Mucosa of descending colon (tissue), 3 donors: ENCODE results near the gene FGF1. TPM values are rescaled to one million over a fixed set of nuclear protein-coding genes. Genes with fewer than 3 reads are reported as not detected.

Experiments
- ATAC-seq: fragments of 200-7000 bp; cut with Tn5 transposase; one replicate; pipeline ENCODE4 v1.9.1; 2020; ENCODE audit warnings: mild to moderate bottlenecking, moderate library complexity
- DNase-seq, 3 donors: peaks; one replicate each; pipeline ENCODE4 v3.0.0-alpha.2; 2020
- H3K36me3 ChIP-seq: fragments of 200-600 bp; one replicate; pipeline ENCODE4 v1.8.0; 2021; ENCODE audit warnings: low read depth, mild to moderate bottlenecking
- H3K4me1 ChIP-seq: fragments of 200-600 bp; one replicate; pipeline ENCODE4 v1.8.0; 2021; ENCODE audit warnings: low read depth, mild to moderate bottlenecking
- H3K4me3 ChIP-seq: fragments of 200-600 bp; one replicate; pipeline ENCODE4 v1.8.0; 2021; ENCODE audit warnings: mild to moderate bottlenecking
- H3K9me3 ChIP-seq: fragments of 200-600 bp; one replicate; pipeline ENCODE4 v1.8.0; 2021; ENCODE audit warnings: mild to moderate bottlenecking
- CTCF ChIP-seq: fragments of 200-600 bp; IDR thresholded peaks from one replicate; pipeline ENCODE4 v1.8.0; 2022; ENCODE audit warnings: antibody characterized with exemption, mild to moderate bottlenecking
- intact Hi-C, 2 donors: fragments of 100-400 bp; cut with DNase I in 1 of 2; cut with micrococcal nuclease in 1 of 2; formaldehyde crosslinking; loops; one replicate each; pipeline versions ENCODE4 v1.11.0 to v1.11.1; 2022; cut with DNase I, micrococcal nuclease
- total RNA-seq, 3 donors: library from RNA; stranded (reverse); fragmentation: NEBNext Ultra II Directional in 2 of 3; extraction: Animal tissue kit (Norgen Biotek cat#: 25700) in 2 of 3; gene quantifications; one replicate each; pipeline versions ENCODE4 v1.2.1 to v1.2.4, GENCODE V29; 2021 to 2023
- donor health status: DM: no; HTN: no; CAD: no; lungs with moderate emphysema.
- donor health status: DM: no; HTN: no; CAD: no.
- donor health status: DM: no; HTN: yes; CAD: no.

The FGF1 gene
- total RNA-seq, 3 donors from 2014 or later = 0.31 to 3.5 (median 0.35) TPM

DNA sequence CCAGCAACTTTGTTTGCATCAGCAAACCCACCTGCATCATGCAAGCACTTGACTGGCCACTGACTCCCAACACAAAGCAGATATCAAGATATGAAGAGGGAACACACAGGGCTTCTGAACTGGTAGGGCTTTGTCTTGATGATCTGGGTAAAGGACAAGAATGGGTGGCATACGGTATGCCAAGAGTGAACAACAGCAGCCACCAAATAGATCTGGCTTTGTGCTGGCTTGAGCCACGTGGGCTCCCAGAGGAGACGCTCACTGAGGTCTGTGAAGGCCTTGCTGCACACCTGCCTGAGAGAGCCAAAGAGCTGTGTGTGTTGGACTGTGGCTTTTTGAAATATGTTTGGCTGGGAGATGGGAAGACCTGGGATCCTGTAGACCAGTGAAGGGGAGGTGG is 43.5 kb downstream of the FGF1 start:
- no peak for ATAC-seq
- DNase-seq = no peak
- H3K9me3 ChIP-seq = no peaks in the 10 kb centered on the region
- TF ChIP-seq CTCF = no peak
- H3K36me3 ChIP-seq = no peaks in the 10 kb centered on the region
- no peaks in the 10 kb centered on the region for H3K4me1 ChIP-seq
- intact Hi-C loops = no loop called here
- no peak overlapping the region for H3K4me3 ChIP-seq

- H3K4me3 ChIP-seq = no peak overlapping the region
- intact Hi-C loops = no loop called here
- DNase-seq = no peak
Observed at GRCh38 chr5:142641711-142642110, 44.2 kb downstream of the FGF1 start.

GRCh38 chr5:142640316-142641005 is 45.4 kb downstream of the FGF1 start:
- TF ChIP-seq CTCF = no peak
- H3K4me1 ChIP-seq = no peaks in the 10 kb centered on the region
- no peak for ATAC-seq
- H3K4me3 ChIP-seq = no peak overlapping the region
- intact Hi-C loops = no loop called here
- H3K9me3 ChIP-seq = no peaks in the 10 kb centered on the region
- no peak for DNase-seq
- H3K36me3 ChIP-seq = no peaks in the 10 kb centered on the region

More at GRCh38 chr5:142641711-142642110, 44.2 kb downstream of the FGF1 start:
- no peak for TF ChIP-seq CTCF
- no peaks in the 10 kb centered on the region for H3K36me3 ChIP-seq
- H3K9me3 ChIP-seq = no peaks in the 10 kb centered on the region
- ATAC-seq = no peak
- no peaks in the 10 kb centered on the region for H3K4me1 ChIP-seq

DNA sequence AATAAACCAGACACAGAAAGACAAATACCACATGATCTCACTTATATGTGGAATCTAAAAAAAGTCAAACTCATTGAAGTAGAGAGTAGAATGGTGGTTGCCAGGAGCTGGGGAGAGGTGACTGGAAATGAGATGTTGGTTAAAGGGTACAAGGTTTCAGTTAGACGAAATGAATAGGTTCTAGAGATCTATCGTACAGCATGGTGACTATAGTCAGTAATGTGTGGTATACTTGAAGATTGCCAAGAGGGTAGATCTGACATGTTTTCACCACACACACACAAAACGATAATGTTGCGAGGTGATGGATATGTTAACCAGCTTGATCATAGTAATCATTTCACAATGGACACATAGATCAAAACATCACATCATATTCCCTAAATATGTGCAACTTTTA is 46.4 kb downstream of the FGF1 start:
- no peak for TF ChIP-seq CTCF
- Histone ChIP-seq H3K9me3 (no peaks in the 10 kb centered on the region), H3K36me3 (no peaks in the 10 kb centered on the region), H3K4me3 (no peak overlapping the region), H3K4me1 (no peaks in the 10 kb centered on the region)
- ATAC-seq (no peak), DNase-seq (no peak)
- intact Hi-C loops = no loop called here

DNA sequence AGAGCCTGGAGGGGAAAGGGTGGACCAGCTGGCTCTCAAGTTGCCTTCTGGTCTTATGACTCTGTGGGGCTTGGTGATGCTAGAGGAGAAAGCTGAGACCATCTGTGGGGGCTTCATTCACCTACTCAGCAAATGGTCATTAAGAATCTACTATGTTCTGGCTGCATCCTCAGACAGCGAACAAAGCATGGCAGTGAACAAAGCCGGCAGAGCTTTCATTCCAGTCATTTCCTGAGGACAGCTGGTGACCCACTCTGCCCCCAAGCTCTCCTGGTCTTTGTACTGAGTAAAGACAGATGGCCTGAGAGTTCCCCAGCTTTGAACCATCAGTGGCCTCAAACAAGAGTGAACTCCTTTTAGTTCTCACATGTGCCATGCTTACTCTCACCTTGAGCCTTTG is 48.0 kb downstream of the FGF1 start:
- DNase-seq (no peak), ATAC-seq (no peak)
- no peaks in the 10 kb centered on the region for H3K9me3 ChIP-seq
- intact Hi-C loops = no loop called here
- TF ChIP-seq CTCF = no peak
- no peaks in the 10 kb centered on the region for H3K36me3 ChIP-seq
- H3K4me1 ChIP-seq = no peaks in the 10 kb centered on the region
- no peak overlapping the region for H3K4me3 ChIP-seq
